ENCODE data around the gene ZFP1. TPM values are rescaled to one million over a fixed set of nuclear protein-coding genes. Genes with fewer than 3 reads are reported as not detected.

Gene ZFP1
- total RNA-seq, 1 donor from 2014 or later = 11.3 TPM

DNA sequence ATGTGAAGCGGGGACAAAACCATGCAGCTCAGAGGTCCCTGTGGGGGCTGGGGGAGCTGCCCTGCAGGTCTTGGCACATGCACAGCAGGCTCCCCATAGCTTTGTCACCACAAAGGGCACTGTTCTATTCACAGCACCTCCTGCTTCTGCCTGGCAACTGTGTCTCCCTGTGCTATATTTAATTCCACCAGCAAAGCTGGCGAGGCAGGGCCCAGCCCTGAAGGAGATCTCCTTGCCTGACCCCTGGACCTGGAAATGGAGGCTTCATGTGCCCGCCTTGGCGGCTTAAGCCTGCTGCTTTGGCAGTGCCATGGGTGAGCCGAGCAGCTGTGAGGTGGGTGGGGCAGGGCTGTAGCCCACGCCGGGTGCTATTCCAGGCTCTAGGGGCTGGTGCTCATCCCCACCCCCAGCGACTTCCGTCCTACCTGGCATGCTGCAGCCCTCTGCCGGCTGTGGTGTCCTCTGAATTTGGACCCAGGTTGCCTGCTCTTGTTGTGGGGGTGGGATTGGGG, 38.5 kb upstream of the ZFP1 start:
- Histone ChIP-seq H3K4me1 (peaks cover 70% of the 10 kb centered on the region), H3K9me3 (no peaks in the 10 kb centered on the region), H3K36me3 (no peaks in the 10 kb centered on the region), H3K4me3 (no peak overlapping the region), H3K27ac (peak overlapping the region; percentile 81), H3K27me3 (no peaks in the 10 kb centered on the region)
- intact Hi-C loops (cut with DNase I) = loop anchor here (1.0 kb wide), 1 partner anchor 111 kb away; no protein-coding TSS in a partner anchor
- no peak for TF ChIP-seq POLR2A (IDR thresholded peaks at IDR 0.05)
- TF ChIP-seq, protein P1, sequence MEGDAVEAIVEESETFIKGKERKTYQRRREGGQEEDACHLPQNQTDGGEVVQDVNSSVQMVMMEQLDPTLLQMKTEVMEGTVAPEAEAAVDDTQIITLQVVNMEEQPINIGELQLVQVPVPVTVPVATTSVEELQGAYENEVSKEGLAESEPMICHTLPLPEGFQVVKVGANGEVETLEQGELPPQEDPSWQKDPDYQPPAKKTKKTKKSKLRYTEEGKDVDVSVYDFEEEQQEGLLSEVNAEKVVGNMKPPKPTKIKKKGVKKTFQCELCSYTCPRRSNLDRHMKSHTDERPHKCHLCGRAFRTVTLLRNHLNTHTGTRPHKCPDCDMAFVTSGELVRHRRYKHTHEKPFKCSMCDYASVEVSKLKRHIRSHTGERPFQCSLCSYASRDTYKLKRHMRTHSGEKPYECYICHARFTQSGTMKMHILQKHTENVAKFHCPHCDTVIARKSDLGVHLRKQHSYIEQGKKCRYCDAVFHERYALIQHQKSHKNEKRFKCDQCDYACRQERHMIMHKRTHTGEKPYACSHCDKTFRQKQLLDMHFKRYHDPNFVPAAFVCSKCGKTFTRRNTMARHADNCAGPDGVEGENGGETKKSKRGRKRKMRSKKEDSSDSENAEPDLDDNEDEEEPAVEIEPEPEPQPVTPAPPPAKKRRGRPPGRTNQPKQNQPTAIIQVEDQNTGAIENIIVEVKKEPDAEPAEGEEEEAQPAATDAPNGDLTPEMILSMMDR (IDR thresholded peaks at IDR 0.05) = no peak
- TF ChIP-seq POLR2AphosphoS5 (IDR thresholded peaks at IDR 0.05; ENCODE audit: insufficient read depth in 1 of 2, low read depth in 1 of 2) = no peak
- peak in 1 of 2 donors; percentile 77 for DNase-seq (ENCODE audit: extremely low spot score in 2 of 2)

DNA sequence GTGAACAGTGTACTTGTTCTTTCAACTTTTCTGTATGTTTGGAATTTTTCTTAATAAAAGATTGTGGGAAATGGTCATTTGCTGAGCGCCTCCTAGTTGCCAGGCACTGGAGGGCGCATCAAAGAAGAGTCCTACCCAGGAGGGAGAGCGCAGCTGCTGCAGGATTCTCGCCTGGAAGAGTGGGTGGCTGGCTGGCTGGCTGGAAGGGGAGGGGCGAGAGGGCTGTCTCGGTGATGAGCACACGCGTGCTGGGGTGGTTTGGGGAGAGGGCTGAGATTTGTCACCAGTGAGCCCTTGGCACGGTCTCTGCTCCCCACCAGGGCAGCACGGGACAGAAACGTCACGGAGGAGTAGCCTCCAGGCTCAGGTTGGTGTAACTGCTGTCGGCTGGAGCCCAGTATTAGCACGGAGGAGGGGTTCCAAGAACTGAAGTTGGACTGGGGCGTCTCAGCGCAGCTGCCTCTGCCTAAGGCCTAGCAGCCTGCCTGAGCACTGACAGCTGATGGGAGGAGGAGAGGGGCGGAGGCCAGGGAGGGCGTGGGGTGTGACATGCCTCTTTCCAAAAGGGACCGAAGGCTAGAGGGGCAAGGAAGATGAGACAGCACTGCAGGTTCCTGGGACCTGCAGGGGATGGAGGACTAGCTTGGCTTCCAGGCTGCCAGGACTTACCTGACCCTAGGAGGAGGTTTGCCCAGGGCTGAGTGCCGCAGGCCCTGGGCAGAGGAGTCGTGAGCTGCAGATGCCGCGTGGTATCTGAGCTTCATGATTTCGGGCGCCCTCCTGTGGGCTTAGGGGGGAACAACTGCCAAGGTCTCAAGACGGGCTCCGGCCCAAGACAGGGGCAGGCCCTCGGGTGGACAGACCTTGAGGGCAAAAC, 37.4 kb upstream of the ZFP1 start:
- peak overlapping the region; percentile 81 for H3K27ac ChIP-seq
- H3K4me1 ChIP-seq = peaks cover 67% of the 10 kb centered on the region
- H3K4me3 ChIP-seq = peak overlapping the region; percentile 26 to 41
- DNase-seq (ENCODE audit: extremely low spot score in 2 of 2) = peak; percentile 95 to 96
- H3K9me3 ChIP-seq = no peaks in the 10 kb centered on the region
- H3K36me3 ChIP-seq = no peaks in the 10 kb centered on the region
- intact Hi-C loops (cut with DNase I) = loop anchor here (1.0 kb wide), 1 partner anchor 113 kb away; no protein-coding TSS in a partner anchor
- TF ChIP-seq, protein P1 (IDR thresholded peaks at IDR 0.05) = peak; percentile 70 to 97 (median 83)
- TF ChIP-seq POLR2A (IDR thresholded peaks at IDR 0.05) (no peak), POLR2AphosphoS5 (IDR thresholded peaks at IDR 0.05; ENCODE audit: insufficient read depth in 1 of 2, low read depth in 1 of 2) (peak; percentile 61 to 78)
- no peaks in the 10 kb centered on the region for H3K27me3 ChIP-seq

DNA sequence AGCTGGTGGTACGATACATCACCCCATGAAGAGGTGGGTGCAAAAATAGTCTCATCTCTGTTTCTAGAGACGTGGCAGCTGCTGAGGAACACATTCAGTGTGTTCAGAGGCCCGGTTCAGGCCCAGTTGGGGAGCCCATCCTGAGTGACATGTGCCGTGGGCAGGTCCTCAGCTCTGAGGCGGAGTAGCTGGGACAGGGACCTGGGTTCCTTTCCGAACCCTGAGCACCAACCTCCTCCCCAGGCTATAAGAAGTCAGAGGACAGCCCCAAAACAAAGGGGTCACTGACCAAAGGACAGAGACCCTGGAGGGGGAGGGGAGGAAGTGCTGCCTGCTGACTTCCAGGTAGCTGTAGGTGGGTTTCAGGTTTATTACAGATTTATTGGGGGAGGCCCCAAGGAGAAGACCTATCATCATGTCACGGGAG, 36.8 kb upstream of the ZFP1 start:
- intact Hi-C loops (cut with DNase I) = no loop called here
- TF ChIP-seq, protein P1 (IDR thresholded peaks at IDR 0.05) = no peak
- TF ChIP-seq POLR2AphosphoS5 (IDR thresholded peaks at IDR 0.05; ENCODE audit: insufficient read depth in 1 of 2, low read depth in 1 of 2) (no peak), POLR2A (IDR thresholded peaks at IDR 0.05) (no peak)
- Histone ChIP-seq H3K27ac (peak overlapping the region; percentile 81), H3K4me3 (no peak overlapping the region), H3K4me1 (peaks cover 67% of the 10 kb centered on the region), H3K9me3 (no peaks in the 10 kb centered on the region), H3K36me3 (no peaks in the 10 kb centered on the region), H3K27me3 (no peaks in the 10 kb centered on the region)
- DNase-seq (ENCODE audit: extremely low spot score in 2 of 2) = peak in 1 of 2 donors; percentile 89

DNA sequence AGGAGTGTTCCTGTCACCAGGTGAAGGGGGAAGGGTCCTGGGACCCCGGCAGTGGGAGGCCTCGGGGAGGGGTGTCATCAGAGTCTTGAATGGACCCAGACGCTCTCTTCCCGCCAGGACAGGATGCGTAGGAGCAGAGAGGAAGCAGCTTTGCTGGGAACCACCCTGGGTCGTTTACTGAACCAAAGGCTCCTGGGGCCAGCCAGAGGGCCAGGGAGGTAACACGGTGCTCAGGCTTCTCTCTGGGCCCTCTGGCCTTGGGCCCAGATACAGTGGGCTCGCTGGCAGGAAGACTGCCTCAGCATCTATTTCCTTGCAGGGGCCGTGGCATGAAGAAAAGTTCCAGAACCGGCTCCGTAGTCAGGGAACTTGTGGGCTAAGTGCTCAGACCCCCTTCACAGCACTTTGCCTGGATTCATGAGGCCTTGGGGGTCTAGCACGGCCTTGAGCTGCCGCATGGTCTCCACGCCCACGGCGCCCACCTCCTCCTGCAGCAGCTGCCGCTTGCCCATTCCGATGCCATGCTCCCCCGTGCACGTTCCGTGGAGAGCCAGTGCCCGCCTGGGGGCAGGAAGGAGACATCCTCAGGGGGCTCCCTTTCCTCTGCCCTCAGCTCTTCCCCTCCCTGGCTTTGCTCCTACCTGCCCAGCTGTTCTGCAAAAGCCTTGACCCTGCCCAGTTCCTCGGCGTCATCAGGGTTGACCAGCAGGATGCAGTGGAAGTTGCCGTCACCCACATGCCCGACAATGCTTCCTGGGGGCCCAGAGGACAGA, 36.2 kb upstream of the ZFP1 start:
- Histone ChIP-seq H3K9me3 (no peaks in the 10 kb centered on the region), H3K27ac (peak overlapping the region; percentile 81), H3K36me3 (no peaks in the 10 kb centered on the region), H3K4me1 (peaks cover 65% of the 10 kb centered on the region), H3K27me3 (no peaks in the 10 kb centered on the region), H3K4me3 (no peak overlapping the region)
- DNase-seq (ENCODE audit: extremely low spot score in 2 of 2) = no peak
- intact Hi-C loops (cut with DNase I) = no loop called here
- TF ChIP-seq POLR2AphosphoS5 (IDR thresholded peaks at IDR 0.05; ENCODE audit: insufficient read depth in 1 of 2, low read depth in 1 of 2) (no peak), POLR2A (IDR thresholded peaks at IDR 0.05) (no peak)
- TF ChIP-seq, protein P1 (IDR thresholded peaks at IDR 0.05) = no peak

Data from vagina (tissue), 2 donors.